K562 (cell line): ENCODE results near the gene SLC39A11. TPM values are rescaled to one million over a fixed set of nuclear protein-coding genes. Genes with fewer than 3 reads are reported as not detected.

Experiments used
- DPF2 ChIP-seq: fragments of 450-650 bp; IDR thresholded peaks from 2 replicates; pipeline ENCODE4 v1.6.1; 2016
- FOXP1 ChIP-seq: sonication (generic); formaldehyde crosslinking; IDR thresholded peaks from 2 replicates; pipeline ENCODE4 v1.8.0; 2022; ENCODE audit warnings: mild to moderate bottlenecking, missing genetic modification reagents
- RFX7 ChIP-seq: fragments of 250-450 bp; sonication (Bioruptor Pico); IDR thresholded peaks from 2 replicates; pipeline ENCODE4 v1.5.1; 2021; ENCODE audit warnings: mild to moderate bottlenecking
- SLC30A9 ChIP-seq: fragments of 250-450 bp; sonication (Bioruptor Pico); IDR thresholded peaks from 2 replicates; pipeline ENCODE4 v1.8.0; 2022; ENCODE audit warnings: mild to moderate bottlenecking, moderate library complexity
- ZNF41 ChIP-seq: fragments of 250-450 bp; sonication (Bioruptor Pico); conservative IDR thresholded peaks from 2 replicates; pipeline ENCODE4 v1.4.0; 2020; ENCODE audit warnings: mild to moderate bottlenecking
- polyA plus RNA-seq, 8 experiments: library from polyadenylated mRNA; depleted of rRNA in 4 of 8; stranded (reverse) in 5 of 8; unstranded in 3 of 8; fragments of >200 nt; fragmentation: Nextera tagmentation in 2 of 8; fragmentation: Illumina TruSeq in 1 of 8; extraction: Ambion mirVana in 2 of 8; extraction: Trizol in 1 of 8; gene quantifications; 2 replicates each; pipeline versions ENCODE4 v1.2.1 to v1.2.3, GENCODE V29; 2011 to 2014; ENCODE audit warnings: inconsistent platforms in 1 of 8, missing spikeins in 1 of 8
- total RNA-seq, 7 experiments: library from RNA; depleted of rRNA in 6 of 7; stranded (reverse); fragments of >200 nt in 6 of 7; fragmentation: Illumina TruSeq in 2 of 7; extraction: Trizol in 2 of 7; gene quantifications; 2 replicates each; pipeline versions ENCODE4 v1.2.1 to v1.2.3, GENCODE V29; 2011 to 2021; ENCODE audit warnings: low replicate concordance in 1 of 7
- TF ChIP-seq, protein P1 (sequence below): sonication (generic); formaldehyde crosslinking; IDR thresholded peaks from 2 replicates; pipeline ENCODE4 v1.8.0; 2022; ENCODE audit warnings: missing genetic modification reagents, mild to moderate bottlenecking, borderline replicate concordance
- TF ChIP-seq, protein P2 (sequence below): IDR thresholded peaks from 2 replicates; pipeline ENCODE4 v1.6.1; 2016; ENCODE audit warnings: missing genetic modification characterization, missing compliant biosample characterization
- TF ChIP-seq, protein P3 (sequence below): fragments of 450-650 bp; IDR thresholded peaks from 2 replicates; pipeline ENCODE4 v1.7.0; 2016; ENCODE audit warnings: borderline replicate concordance

Gene SLC39A11
- total and polyA plus RNA-seq, 9 of the 15 experiments (the other 6 are each of a cell fraction or from before 2014, with no cell fraction given) = 10.5 to 26.4 (median 13.4) TPM

DNA sequence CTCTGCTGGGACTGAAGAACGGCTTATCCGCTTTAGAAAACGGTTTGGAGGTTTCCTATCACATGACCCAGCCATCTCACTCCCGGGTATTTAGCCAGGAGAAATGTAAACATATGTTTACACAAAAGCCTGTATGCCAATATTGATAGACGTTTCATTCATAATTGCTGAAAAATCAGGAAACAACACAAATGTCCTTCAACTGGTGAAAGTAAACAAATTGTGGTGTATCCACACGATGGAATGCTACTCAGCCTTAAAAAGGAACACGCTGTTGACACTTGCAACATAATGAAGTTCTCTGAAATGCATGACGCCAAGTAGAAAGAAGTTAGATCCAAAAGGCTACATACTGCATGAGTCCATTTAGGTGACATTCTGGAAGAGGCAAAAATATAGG is 157.6 kb downstream of the SLC39A11 start (continued):
- TF ChIP-seq RFX7 (CRISPR knock-in tag) (no peak), FOXP1 (no peak), ZNF41 (CRISPR knock-in tag) (no peak), DPF2 (no peak), SLC30A9 (CRISPR knock-in tag) (no peak)
- TF ChIP-seq, protein P1, sequence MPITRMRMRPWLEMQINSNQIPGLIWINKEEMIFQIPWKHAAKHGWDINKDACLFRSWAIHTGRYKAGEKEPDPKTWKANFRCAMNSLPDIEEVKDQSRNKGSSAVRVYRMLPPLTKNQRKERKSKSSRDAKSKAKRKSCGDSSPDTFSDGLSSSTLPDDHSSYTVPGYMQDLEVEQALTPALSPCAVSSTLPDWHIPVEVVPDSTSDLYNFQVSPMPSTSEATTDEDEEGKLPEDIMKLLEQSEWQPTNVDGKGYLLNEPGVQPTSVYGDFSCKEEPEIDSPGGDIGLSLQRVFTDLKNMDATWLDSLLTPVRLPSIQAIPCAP (CRISPR knock-in tag) = no peak
- TF ChIP-seq, protein P2, sequence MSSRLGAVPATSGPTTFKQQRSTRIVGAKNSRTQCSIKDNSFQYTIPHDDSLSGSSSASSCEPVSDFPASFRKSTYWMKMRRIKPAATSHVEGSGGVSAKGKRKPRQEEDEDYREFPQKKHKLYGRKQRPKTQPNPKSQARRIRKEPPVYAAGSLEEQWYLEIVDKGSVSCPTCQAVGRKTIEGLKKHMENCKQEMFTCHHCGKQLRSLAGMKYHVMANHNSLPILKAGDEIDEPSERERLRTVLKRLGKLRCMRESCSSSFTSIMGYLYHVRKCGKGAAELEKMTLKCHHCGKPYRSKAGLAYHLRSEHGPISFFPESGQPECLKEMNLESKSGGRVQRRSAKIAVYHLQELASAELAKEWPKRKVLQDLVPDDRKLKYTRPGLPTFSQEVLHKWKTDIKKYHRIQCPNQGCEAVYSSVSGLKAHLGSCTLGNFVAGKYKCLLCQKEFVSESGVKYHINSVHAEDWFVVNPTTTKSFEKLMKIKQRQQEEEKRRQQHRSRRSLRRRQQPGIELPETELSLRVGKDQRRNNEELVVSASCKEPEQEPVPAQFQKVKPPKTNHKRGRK (tag) = no peak
- TF ChIP-seq, protein P3, sequence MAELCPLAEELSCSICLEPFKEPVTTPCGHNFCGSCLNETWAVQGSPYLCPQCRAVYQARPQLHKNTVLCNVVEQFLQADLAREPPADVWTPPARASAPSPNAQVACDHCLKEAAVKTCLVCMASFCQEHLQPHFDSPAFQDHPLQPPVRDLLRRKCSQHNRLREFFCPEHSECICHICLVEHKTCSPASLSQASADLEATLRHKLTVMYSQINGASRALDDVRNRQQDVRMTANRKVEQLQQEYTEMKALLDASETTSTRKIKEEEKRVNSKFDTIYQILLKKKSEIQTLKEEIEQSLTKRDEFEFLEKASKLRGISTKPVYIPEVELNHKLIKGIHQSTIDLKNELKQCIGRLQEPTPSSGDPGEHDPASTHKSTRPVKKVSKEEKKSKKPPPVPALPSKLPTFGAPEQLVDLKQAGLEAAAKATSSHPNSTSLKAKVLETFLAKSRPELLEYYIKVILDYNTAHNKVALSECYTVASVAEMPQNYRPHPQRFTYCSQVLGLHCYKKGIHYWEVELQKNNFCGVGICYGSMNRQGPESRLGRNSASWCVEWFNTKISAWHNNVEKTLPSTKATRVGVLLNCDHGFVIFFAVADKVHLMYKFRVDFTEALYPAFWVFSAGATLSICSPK = no peak
